WTC11 (cell line): Measurements from ENCODE around the gene GSTA3. TPM values are rescaled to one million over a fixed set of nuclear protein-coding genes. Genes with fewer than 3 reads are reported as not detected.
"Not testable (repeated sequence)": the region's sequence is repeated elsewhere in the genome, so short reads cannot be mapped to it uniquely, and the experiment has no call there.

Source experiments
- ATAC-seq: fragments of 200-7000 bp; cut with Tn5 transposase; 2 replicates; pipeline ENCODE4 v1.10.0; 2021; ENCODE audit warnings: mild to moderate bottlenecking, moderate library complexity
- CTCF ChIA-PET: fragments of 300-600 bp; sonication (Branson Sonifier 250); formaldehyde crosslinking; loops from one replicate; lab custom pipeline; 2021; ENCODE audit warnings: antibody characterized with exemption; lab: Charles Lee
- POLR2A ChIA-PET: fragments of 350-600 bp; sonication (Branson Sonifier 250); formaldehyde crosslinking; loops from one replicate; lab custom pipeline; 2021; ENCODE audit warnings: antibody characterized with exemption; lab: Charles Lee
- DNase-seq: peaks from one replicate; pipeline ENCODE4 v3.0.0; 2021; ENCODE audit warnings: low spot score
- H3K27ac Mint-ChIP-seq: 2 replicates; pipeline ENCODE4 v1.8.0; 2021; ENCODE audit warnings: mixed read lengths
- H3K27me3 Mint-ChIP-seq: 2 replicates; pipeline ENCODE4 v1.8.0; 2021; ENCODE audit warnings: low read depth, mild to moderate bottlenecking, moderate library complexity, mixed read lengths
- H3K36me3 Mint-ChIP-seq: 2 replicates; pipeline ENCODE4 v1.8.0; 2021; ENCODE audit warnings: mixed read lengths
- H3K4me1 Mint-ChIP-seq: 2 replicates; pipeline ENCODE4 v1.8.0; 2022; ENCODE audit warnings: mixed read lengths
- H3K4me3 Mint-ChIP-seq: 2 replicates; pipeline ENCODE4 v1.8.0; 2021; ENCODE audit warnings: mild to moderate bottlenecking, moderate library complexity, mixed read lengths
- H3K9me3 Mint-ChIP-seq: 2 replicates; pipeline ENCODE4 v1.8.0; 2021; ENCODE audit warnings: mixed read lengths
- CREM ChIP-seq: sonication (generic); formaldehyde crosslinking; IDR thresholded peaks from 2 replicates; pipeline ENCODE4 v1.8.1; 2022; ENCODE audit warnings: mild to moderate bottlenecking, missing genetic modification reagents, moderate library complexity
- FOXP1 ChIP-seq: sonication (generic); formaldehyde crosslinking; IDR thresholded peaks from 2 replicates; pipeline ENCODE4 v1.8.0; 2022; ENCODE audit warnings: missing genetic modification reagents, mild to moderate bottlenecking, moderate library complexity, borderline replicate concordance
- GTF2I ChIP-seq: fragments of 250-450 bp; sonication (Bioruptor Pico); conservative IDR thresholded peaks from 2 replicates; pipeline ENCODE4 v1.4.0; 2021; ENCODE audit warnings: mild to moderate bottlenecking
- IRF2 ChIP-seq: sonication (generic); formaldehyde crosslinking; IDR thresholded peaks from 2 replicates; pipeline ENCODE4 v1.8.0; 2022; ENCODE audit warnings: low read depth, missing genetic modification reagents, borderline replicate concordance
- NFATC4 ChIP-seq: fragments of 250-450 bp; sonication (Bioruptor Pico); IDR thresholded peaks from 2 replicates; pipeline ENCODE4 v1.9.0; 2021; ENCODE audit warnings: mild to moderate bottlenecking
- RELA ChIP-seq: sonication (generic); formaldehyde crosslinking; IDR thresholded peaks from 2 replicates; pipeline ENCODE4 v1.8.1; 2022; ENCODE audit warnings: missing genetic modification reagents, mild to moderate bottlenecking, borderline replicate concordance
- SP1 ChIP-seq: sonication (generic); formaldehyde crosslinking; conservative IDR thresholded peaks from 2 replicates; pipeline ENCODE4 v1.8.1; 2022; ENCODE audit warnings: missing genetic modification reagents
- TCF7 ChIP-seq: sonication (generic); formaldehyde crosslinking; IDR thresholded peaks from 2 replicates; pipeline ENCODE4 v1.8.0; 2022; ENCODE audit warnings: mild to moderate bottlenecking, low read depth, missing genetic modification reagents, moderate library complexity
- ZNF317 ChIP-seq: sonication (generic); formaldehyde crosslinking; IDR thresholded peaks from 2 replicates; pipeline ENCODE4 v1.8.1; 2023; ENCODE audit warnings: low read depth, mild to moderate bottlenecking, moderate library complexity, missing genetic modification reagents, borderline replicate concordance
- total RNA-seq: library from RNA; stranded (reverse); gene quantifications from 3 replicates; pipeline ENCODE4 v1.2.3, GENCODE V29; 2021
- TF ChIP-seq, protein P1 (sequence below): sonication (generic); formaldehyde crosslinking; IDR thresholded peaks from 2 replicates; pipeline ENCODE4 v1.8.1; 2023; ENCODE audit warnings: mild to moderate bottlenecking, moderate library complexity, missing genetic modification reagents
- TF ChIP-seq, protein P2 (sequence below): sonication (generic); formaldehyde crosslinking; conservative IDR thresholded peaks from 2 replicates; pipeline ENCODE4 v1.8.1; 2023; ENCODE audit warnings: mild to moderate bottlenecking, low read depth, missing genetic modification reagents, moderate library complexity
- TF ChIP-seq, protein P3 (sequence below): sonication (generic); formaldehyde crosslinking; IDR thresholded peaks from 2 replicates; pipeline ENCODE4 v1.8.0; 2022; ENCODE audit warnings: mild to moderate bottlenecking, missing genetic modification reagents
- TF ChIP-seq, protein P4 (sequence below): sonication (generic); formaldehyde crosslinking; IDR thresholded peaks from 2 replicates; pipeline ENCODE4 v1.8.0; 2022; ENCODE audit warnings: mild to moderate bottlenecking, missing genetic modification reagents
- TF ChIP-seq, protein P5 (sequence below): sonication (generic); formaldehyde crosslinking; IDR thresholded peaks from 2 replicates; pipeline ENCODE4 v1.8.0; 2023; ENCODE audit warnings: mild to moderate bottlenecking, missing genetic modification reagents
- TF ChIP-seq, protein P6 (sequence below): sonication (generic); formaldehyde crosslinking; IDR thresholded peaks from 2 replicates; pipeline ENCODE4 v1.8.1; 2023; ENCODE audit warnings: mild to moderate bottlenecking, missing genetic modification reagents, borderline replicate concordance

Gene GSTA3
- total RNA-seq, 1 experiment from 2014 or later = not detected

DNA sequence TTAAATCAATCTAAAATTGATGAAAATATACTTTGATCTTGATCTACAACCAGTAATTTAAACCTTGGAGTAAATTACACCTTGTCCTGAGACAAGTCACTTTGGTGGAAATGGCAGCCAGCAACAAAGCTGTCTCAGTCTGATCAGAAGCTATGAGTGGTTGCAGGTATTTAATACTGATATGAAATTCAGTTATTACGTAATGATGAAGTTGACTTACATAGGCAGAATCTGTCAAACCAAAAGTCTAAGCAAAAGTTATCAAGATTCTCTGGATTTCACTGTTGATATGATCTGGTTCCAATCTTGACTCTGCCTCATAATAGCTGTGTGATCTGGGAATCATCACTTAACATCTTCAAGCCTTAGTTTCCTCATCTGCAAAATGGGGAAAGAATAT, 41.3 kb downstream of the GSTA3 start:
- no peaks in the 10 kb centered on the region for H3K9me3 Mint-ChIP-seq
- H3K36me3 Mint-ChIP-seq = no peaks in the 10 kb centered on the region
- TF ChIP-seq FOXP1 (CRISPR knock-in tag) (no peak), RELA (no peak), ZNF317 (CRISPR knock-in tag) (no peak), NFATC4 (CRISPR knock-in tag) (no peak), TCF7 (CRISPR knock-in tag) (no peak), GTF2I (CRISPR knock-in tag) (no peak), IRF2 (CRISPR knock-in tag) (no peak), SP1 (CRISPR knock-in tag) (no peak), CREM (CRISPR knock-in tag) (no peak)
- TF ChIP-seq, protein P1, sequence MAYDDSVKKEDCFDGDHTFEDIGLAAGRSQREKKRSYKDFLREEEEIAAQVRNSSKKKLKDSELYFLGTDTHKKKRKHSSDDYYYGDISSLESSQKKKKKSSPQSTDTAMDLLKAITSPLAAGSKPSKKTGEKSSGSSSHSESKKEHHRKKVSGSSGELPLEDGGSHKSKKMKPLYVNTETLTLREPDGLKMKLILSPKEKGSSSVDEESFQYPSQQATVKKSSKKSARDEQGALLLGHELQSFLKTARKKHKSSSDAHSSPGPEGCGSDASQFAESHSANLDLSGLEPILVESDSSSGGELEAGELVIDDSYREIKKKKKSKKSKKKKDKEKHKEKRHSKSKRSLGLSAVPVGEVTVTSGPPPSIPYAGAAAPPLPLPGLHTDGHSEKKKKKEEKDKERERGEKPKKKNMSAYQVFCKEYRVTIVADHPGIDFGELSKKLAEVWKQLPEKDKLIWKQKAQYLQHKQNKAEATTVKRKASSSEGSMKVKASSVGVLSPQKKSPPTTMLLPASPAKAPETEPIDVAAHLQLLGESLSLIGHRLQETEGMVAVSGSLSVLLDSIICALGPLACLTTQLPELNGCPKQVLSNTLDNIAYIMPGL (CRISPR knock-in tag) = no peak
- TF ChIP-seq, protein P2, sequence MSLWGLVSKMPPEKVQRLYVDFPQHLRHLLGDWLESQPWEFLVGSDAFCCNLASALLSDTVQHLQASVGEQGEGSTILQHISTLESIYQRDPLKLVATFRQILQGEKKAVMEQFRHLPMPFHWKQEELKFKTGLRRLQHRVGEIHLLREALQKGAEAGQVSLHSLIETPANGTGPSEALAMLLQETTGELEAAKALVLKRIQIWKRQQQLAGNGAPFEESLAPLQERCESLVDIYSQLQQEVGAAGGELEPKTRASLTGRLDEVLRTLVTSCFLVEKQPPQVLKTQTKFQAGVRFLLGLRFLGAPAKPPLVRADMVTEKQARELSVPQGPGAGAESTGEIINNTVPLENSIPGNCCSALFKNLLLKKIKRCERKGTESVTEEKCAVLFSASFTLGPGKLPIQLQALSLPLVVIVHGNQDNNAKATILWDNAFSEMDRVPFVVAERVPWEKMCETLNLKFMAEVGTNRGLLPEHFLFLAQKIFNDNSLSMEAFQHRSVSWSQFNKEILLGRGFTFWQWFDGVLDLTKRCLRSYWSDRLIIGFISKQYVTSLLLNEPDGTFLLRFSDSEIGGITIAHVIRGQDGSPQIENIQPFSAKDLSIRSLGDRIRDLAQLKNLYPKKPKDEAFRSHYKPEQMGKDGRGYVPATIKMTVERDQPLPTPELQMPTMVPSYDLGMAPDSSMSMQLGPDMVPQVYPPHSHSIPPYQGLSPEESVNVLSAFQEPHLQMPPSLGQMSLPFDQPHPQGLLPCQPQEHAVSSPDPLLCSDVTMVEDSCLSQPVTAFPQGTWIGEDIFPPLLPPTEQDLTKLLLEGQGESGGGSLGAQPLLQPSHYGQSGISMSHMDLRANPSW (CRISPR knock-in tag) = no peak
- TF ChIP-seq, protein P3, sequence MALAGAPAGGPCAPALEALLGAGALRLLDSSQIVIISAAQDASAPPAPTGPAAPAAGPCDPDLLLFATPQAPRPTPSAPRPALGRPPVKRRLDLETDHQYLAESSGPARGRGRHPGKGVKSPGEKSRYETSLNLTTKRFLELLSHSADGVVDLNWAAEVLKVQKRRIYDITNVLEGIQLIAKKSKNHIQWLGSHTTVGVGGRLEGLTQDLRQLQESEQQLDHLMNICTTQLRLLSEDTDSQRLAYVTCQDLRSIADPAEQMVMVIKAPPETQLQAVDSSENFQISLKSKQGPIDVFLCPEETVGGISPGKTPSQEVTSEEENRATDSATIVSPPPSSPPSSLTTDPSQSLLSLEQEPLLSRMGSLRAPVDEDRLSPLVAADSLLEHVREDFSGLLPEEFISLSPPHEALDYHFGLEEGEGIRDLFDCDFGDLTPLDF (CRISPR knock-in tag) = no peak
- TF ChIP-seq, protein P4, sequence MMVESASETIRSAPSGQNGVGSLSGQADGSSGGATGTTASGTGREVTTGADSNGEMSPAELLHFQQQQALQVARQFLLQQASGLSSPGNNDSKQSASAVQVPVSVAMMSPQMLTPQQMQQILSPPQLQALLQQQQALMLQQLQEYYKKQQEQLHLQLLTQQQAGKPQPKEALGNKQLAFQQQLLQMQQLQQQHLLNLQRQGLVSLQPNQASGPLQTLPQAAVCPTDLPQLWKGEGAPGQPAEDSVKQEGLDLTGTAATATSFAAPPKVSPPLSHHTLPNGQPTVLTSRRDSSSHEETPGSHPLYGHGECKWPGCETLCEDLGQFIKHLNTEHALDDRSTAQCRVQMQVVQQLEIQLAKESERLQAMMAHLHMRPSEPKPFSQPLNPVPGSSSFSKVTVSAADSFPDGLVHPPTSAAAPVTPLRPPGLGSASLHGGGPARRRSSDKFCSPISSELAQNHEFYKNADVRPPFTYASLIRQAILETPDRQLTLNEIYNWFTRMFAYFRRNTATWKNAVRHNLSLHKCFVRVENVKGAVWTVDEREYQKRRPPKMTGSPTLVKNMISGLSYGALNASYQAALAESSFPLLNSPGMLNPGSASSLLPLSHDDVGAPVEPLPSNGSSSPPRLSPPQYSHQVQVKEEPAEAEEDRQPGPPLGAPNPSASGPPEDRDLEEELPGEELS (CRISPR knock-in tag) = no peak
- TF ChIP-seq, protein P5, sequence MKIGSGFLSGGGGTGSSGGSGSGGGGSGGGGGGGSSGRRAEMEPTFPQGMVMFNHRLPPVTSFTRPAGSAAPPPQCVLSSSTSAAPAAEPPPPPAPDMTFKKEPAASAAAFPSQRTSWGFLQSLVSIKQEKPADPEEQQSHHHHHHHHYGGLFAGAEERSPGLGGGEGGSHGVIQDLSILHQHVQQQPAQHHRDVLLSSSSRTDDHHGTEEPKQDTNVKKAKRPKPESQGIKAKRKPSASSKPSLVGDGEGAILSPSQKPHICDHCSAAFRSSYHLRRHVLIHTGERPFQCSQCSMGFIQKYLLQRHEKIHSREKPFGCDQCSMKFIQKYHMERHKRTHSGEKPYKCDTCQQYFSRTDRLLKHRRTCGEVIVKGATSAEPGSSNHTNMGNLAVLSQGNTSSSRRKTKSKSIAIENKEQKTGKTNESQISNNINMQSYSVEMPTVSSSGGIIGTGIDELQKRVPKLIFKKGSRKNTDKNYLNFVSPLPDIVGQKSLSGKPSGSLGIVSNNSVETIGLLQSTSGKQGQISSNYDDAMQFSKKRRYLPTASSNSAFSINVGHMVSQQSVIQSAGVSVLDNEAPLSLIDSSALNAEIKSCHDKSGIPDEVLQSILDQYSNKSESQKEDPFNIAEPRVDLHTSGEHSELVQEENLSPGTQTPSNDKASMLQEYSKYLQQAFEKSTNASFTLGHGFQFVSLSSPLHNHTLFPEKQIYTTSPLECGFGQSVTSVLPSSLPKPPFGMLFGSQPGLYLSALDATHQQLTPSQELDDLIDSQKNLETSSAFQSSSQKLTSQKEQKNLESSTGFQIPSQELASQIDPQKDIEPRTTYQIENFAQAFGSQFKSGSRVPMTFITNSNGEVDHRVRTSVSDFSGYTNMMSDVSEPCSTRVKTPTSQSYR (CRISPR knock-in tag) = no peak
- TF ChIP-seq, protein P6, sequence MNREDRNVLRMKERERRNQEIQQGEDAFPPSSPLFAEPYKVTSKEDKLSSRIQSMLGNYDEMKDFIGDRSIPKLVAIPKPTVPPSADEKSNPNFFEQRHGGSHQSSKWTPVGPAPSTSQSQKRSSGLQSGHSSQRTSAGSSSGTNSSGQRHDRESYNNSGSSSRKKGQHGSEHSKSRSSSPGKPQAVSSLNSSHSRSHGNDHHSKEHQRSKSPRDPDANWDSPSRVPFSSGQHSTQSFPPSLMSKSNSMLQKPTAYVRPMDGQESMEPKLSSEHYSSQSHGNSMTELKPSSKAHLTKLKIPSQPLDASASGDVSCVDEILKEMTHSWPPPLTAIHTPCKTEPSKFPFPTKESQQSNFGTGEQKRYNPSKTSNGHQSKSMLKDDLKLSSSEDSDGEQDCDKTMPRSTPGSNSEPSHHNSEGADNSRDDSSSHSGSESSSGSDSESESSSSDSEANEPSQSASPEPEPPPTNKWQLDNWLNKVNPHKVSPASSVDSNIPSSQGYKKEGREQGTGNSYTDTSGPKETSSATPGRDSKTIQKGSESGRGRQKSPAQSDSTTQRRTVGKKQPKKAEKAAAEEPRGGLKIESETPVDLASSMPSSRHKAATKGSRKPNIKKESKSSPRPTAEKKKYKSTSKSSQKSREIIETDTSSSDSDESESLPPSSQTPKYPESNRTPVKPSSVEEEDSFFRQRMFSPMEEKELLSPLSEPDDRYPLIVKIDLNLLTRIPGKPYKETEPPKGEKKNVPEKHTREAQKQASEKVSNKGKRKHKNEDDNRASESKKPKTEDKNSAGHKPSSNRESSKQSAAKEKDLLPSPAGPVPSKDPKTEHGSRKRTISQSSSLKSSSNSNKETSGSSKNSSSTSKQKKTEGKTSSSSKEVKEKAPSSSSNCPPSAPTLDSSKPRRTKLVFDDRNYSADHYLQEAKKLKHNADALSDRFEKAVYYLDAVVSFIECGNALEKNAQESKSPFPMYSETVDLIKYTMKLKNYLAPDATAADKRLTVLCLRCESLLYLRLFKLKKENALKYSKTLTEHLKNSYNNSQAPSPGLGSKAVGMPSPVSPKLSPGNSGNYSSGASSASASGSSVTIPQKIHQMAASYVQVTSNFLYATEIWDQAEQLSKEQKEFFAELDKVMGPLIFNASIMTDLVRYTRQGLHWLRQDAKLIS = no peak
- H3K4me3 Mint-ChIP-seq = no peak overlapping the region
- CTCF ChIA-PET = interaction anchor here (0.6 to 1.4 kb wide), 2 partner anchors 12 to 276 kb away, joined by 4 to 5 read pairs; no protein-coding TSS in a partner anchor
- no peak for ATAC-seq
- H3K4me1 Mint-ChIP-seq = peaks cover 12% of the 10 kb centered on the region
- peaks cover 4% of the 10 kb centered on the region for H3K27me3 Mint-ChIP-seq
- POLR2A ChIA-PET = no interaction called here
- DNase-seq = no peak
- H3K27ac Mint-ChIP-seq = no peak overlapping the region

DNA sequence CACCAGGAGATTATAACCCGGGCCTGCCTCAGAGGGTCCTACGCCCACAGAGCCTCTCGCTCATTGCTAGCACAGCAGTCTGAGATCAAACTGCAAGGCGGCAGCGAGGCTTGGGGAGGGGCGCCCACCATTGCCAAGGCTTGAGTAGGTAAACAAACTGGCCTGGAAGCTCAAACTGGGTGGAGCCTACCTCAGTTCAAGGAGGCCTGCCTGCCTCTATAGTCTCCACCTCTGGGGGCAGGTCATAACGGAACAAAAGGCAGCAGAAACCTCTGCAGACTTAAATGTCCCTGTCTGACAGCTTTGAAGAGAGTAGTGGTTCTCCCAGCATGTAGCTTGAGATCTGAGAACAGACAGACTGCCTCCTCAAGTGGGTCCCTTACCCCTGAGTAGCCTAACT, 48.3 kb downstream of the GSTA3 start:
- ATAC-seq, H3K4me3 Mint-ChIP-seq, H3K9me3 Mint-ChIP-seq, H3K27me3 Mint-ChIP-seq, POLR2A ChIA-PET, H3K36me3 Mint-ChIP-seq: not testable (repeated sequence)
- CTCF ChIA-PET = interaction anchor here (0.8 kb wide), 1 partner anchor 136 kb away, joined by 4 read pairs; no protein-coding TSS in a partner anchor
- H3K27ac Mint-ChIP-seq = peak overlapping the region; percentile 27; the same call in 1 of the 2 replicates
- peak; percentile 41 for DNase-seq
- peaks cover 21% of the 10 kb centered on the region for H3K4me1 Mint-ChIP-seq
